Epithelial cell of esophagus (primary cell): Measurements from ENCODE around the gene ZNF732.

Source experiments
- DNase-seq: peaks from one replicate; pipeline ENCODE4 v3.0.0; 2010; ENCODE audit warnings: low read depth
- H3K4me3 ChIP-seq: 2 replicates; pipeline ENCODE4 v1.5.1; 2011; ENCODE audit warnings: mild to moderate bottlenecking, low read length, control low read depth
- TF ChIP-seq, protein P1 (sequence below): IDR thresholded peaks from 2 replicates; pipeline ENCODE4 v1.5.1; 2011; ENCODE audit warnings: low read depth, mild to moderate bottlenecking, low read length, control low read depth, inconsistent platforms; ENCODE audit not compliant: insufficient read depth; ENCODE audit errors: missing control alignments

The ZNF732 gene

DNA sequence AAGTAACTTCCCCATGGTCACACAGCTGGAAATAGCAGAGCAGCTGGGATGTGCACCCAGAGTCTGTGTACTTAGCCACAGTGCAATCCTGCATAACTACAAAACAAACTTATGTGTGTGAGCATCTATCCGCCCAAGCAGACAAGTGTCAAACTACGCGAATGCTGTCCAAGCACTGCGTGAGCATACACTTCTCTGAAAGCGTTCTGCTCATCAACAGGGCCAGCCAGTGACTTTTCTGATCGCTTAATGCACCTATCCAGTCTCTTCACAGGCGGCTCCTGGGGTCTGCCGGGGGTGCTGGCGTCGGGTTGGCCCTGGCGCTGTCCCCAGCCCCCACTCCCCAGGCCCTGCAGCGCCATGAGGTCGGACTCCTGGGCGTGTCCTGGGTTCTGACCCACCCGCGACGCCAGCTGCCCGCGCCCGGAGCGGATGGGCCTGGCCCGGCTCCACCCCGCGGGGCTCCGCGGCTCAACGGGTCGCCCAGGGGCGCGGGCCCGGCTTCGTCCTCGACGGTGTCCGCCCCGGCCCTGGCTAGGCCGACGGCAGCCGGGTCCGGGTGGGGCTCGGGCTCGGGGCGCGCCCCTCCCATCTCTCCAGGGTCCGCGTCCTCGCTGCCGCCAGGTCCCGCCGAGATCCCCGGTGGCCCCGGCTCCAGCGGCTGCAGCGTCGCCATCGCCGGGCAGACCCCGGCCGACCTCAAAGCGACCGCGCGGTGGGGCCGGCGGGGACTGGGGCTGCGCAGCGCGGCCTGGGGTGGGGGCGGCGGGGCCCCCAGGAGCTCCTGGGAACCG, 31.0 kb upstream of the ZNF732 start:
- H3K4me3 ChIP-seq: peak overlapping the region; percentile 88
- TF ChIP-seq, protein P1, sequence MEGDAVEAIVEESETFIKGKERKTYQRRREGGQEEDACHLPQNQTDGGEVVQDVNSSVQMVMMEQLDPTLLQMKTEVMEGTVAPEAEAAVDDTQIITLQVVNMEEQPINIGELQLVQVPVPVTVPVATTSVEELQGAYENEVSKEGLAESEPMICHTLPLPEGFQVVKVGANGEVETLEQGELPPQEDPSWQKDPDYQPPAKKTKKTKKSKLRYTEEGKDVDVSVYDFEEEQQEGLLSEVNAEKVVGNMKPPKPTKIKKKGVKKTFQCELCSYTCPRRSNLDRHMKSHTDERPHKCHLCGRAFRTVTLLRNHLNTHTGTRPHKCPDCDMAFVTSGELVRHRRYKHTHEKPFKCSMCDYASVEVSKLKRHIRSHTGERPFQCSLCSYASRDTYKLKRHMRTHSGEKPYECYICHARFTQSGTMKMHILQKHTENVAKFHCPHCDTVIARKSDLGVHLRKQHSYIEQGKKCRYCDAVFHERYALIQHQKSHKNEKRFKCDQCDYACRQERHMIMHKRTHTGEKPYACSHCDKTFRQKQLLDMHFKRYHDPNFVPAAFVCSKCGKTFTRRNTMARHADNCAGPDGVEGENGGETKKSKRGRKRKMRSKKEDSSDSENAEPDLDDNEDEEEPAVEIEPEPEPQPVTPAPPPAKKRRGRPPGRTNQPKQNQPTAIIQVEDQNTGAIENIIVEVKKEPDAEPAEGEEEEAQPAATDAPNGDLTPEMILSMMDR: no peak
- DNase-seq: peak; percentile 13

DNA sequence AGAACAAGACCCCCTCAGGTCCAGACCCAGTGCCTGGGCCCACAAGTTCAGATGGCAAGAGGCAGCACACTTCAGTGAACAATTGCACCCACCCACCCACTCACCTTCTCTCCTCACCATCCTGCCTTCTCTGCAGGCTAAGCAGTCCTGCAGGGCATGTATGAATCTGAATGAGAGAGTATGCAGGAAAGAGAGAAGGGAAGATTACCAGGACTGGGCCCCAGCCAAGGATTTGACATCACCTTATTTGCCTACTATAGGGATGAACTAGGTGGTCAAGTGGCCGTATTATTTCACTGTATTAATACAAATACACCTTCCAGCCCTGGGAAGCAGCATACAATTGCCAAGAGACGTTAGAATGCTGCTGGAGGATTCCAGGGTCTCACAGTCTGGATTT, 30.2 kb upstream of the ZNF732 start:
- TF ChIP-seq, protein P1: no peak
- DNase-seq: no peak
- H3K4me3 ChIP-seq: no peak overlapping the region

DNA sequence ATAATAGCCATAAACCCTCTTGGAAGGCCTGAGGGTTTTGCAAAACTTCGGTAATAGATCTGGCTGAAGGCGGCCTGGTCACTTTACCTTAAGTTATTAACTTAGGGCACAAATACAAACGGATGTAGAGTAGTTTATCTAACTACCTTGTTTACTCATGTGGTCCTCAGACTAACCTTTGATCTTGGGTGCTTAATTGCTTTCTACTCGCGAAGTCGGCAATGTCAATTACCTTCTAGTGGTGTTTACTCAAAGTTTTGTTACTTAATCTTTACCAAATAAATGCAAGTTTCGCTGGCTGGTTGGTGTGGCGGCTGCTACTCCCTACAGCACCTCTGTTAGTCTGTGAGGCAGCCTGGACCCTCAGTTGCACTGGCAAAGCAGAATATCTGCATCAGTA, 23.5 kb upstream of the ZNF732 start:
- no peak for DNase-seq
- no peak overlapping the region for H3K4me3 ChIP-seq
- TF ChIP-seq, protein P1: no peak

DNA sequence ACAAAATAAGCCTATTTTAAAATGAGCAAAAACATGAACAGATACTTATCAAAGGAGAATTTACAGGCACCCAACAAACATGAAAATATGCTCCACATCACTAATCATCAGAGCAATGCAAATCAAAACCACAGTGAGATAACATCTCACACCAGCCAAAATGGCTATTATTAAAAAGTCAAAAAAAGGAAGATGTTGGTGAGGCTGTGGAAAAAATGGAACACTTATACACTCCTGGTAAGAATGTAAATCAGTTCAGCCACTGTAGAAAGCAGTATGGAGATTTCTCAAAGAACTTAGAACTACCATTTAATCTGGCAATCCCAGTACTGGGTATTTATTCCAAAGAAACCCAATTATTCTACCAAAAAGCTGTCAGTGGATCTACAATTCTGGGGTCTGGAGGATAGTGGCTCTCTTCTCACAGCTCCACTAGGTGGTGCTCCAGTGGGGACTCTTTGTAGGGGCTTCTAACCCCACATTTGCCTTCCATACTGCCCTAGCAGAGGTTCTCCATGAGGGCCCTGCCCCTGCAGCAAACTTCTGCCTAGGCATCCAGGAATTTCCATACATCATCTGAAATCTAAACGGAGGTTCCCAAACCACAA, 9.1 kb upstream of the ZNF732 start:
- no peak overlapping the region for H3K4me3 ChIP-seq
- DNase-seq: no peak
- TF ChIP-seq, protein P1: no peak

DNA sequence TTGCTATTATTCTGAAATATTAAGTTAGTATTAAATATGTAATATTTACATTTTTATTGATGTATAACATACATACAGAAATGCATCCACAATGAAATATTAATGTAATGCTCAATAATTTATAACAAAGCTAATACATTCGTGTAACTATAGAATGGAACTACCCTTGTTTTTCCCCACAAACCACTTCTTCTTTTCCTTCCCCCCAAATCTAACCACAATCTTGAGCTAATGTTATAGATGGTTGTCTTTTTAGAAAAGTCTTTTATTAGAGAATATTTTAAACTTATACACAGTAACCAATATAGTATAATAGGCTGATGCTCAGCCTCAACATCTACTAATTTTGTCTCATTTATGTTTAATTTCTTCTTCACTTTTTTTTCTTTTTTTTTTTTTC, 4.5 kb upstream of the ZNF732 start:
- no peak for DNase-seq
- TF ChIP-seq, protein P1: no peak
- H3K4me3 ChIP-seq: no peak overlapping the region

DNA sequence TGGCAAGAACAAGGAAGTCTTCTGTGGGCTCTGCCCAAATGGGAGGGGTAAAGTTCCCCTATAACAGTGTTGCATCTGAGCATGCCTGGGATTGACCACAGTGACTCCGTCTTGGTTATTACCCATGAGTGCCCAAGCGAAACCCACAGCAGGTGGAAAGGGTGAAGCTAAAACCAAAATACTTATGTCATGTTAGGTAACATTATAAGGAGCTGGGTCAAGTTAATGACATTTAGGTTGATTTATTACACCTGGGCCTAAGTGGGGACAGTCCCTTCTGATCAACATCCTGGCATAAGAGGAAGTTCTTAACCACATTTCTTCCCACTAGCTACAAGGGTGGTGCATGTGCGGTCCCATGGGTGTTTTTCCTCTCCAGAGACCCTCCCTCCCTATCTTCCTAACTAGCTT, 1.3 kb upstream of the ZNF732 start:
- no peak overlapping the region for H3K4me3 ChIP-seq
- DNase-seq: no peak
- TF ChIP-seq, protein P1: no peak

DNA sequence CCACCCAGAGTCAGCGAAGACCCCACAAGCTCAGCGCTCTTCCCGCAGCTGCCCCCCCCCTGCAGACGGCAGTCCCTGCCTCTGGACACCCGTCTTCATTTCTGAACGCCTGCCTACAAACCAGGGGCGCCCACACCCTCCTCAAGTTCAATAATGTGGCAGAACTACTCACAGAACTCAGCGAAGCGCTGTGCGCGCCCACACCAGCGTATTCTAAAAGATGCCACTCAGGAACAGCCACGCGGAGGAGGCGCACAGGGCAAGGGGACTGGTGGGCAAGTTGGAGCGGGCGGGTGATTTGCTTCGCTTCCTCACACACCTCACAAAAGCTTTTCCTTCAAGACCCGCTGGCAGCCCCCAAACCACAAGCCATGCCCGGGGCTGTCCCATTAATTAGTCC, 758 bp downstream of the ZNF732 start:
- peak; percentile 3 for DNase-seq
- H3K4me3 ChIP-seq: peak overlapping the region; percentile 84
